NCI-H524 treated with DMSO at 0.1 percent for 48 hours (cell line): ENCODE measurements around the gene EPHB3.

ENCODE experiments used
- DNase-seq: peaks from one replicate; lab custom pipeline; 2025; lab: John Stamatoyannopoulos, UW

Gene EPHB3

GRCh38 chr3:184581331-184581855, 19.8 kb downstream of the EPHB3 start:
- DNase-seq = no peak

DNA sequence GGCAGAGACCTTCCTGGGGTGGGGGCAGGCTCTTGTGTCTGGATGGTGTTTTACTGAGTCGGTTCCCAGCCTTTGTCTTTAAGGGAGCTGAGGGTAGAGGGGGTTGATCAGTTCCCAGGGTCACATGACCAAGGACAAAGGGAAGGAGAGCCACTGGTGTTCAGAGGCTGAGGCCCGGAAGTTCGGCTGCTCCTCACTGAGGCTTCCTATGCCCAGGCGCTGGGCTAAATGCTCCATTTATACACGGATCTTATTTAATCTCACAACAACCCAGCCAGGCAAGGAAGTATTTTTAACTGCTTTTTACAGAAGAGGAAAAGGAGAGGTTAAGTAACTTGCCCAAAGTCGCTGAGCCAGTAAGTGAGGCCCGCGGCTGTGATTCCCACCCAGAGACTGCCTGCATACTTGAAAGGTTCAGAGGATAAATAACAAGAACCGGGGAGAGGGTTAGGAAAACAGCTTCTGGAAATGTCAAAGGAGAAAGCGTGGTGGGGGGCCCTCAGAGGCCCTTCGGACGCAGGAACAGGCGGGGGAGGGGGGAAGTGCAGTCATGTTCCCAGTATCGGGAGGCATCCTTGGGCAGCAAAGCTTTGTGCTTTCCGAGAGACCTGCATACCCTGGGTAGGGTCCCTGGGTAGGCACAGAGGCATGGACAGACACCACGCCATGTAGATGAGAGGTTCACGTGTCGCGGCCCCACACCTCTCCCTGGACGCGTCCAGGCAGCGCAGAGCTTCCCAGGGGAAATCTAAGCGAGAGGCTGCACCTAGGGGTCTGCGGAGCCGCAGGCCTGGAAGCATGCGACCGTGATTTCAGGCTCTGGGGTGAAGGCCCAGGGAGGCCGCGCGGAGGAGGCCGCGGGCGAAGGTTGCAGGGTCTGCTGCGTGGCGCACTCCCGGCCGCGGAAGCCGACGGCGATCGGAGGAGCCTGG, 21.3 kb downstream of the EPHB3 start:
- DNase-seq = no peak

- no peak for DNase-seq
Observed at GRCh38 chr3:184583578-184584451, 22.2 kb downstream of the EPHB3 start.

DNA sequence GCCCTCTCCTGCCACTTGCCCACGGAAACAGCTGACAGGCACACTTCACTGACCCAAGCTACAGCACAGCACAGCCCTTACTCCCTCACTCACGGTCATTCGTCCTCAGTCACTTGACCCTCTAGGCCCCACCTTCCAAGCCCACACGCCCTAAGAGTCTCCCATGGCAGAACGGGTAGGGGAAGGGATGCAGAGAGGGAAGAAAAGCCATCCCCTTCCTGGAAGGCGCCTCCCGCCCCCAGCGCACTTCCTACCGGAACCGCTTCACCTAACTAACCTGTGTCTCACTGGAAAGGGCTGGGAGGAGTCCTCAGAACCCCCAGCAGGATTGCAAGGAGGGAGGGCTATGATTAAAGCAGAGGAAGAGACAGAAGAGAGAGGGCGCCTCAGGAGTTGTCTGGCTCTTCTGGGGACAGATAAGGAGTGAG, 22.9 kb downstream of the EPHB3 start:
- DNase-seq = no peak

GRCh38 chr3:184585545-184585944, 24.0 kb downstream of the EPHB3 start:
- DNase-seq = no peak

GRCh38 chr3:184586851-184587250, 25.3 kb downstream of the EPHB3 start:
- DNase-seq = no peak

GRCh38 chr3:184588776-184589175, 27.2 kb downstream of the EPHB3 start:
- DNase-seq = no peak

DNA sequence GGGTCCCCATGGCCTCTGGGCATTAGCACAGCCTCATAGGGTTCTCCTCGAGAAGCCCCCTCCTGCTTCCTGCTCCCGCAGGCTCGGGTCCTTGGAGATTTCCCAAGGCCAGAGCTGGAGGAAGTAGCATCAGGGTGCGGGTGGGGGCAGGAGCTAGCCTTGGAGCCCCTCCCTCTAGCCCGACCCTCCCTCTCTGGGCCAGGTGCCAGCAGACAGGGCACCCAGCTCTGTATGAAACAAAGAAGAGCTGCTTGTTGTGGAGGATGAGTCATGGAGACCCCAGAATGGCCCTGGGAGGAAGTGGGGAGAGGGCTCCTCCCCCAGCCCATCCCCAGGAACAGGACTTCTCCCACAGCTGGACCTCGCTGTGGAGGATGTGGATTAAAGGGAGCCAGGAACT, 29.2 kb downstream of the EPHB3 start:
- no peak for DNase-seq

DNA sequence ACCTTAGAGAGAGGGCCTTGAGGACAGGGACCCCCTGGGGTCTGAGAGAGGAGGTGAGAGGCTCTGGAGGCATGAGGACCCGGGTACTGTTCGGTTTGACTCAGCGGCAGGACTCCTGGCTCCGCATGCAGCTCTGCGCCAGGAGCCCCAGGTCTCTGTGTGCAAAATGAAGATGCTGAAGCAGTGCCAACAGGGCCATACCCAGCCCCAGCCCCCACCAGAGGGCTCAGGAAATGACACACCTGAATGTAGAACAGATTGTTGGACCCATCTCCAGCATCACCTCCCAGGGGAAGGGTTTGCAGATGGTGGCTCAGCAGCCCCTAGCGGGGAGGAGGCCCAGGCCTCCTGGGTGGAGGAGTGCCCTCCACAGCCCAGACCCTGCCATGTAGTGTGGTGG, 30.2 kb downstream of the EPHB3 start:
- DNase-seq = no peak

- no peak for DNase-seq
Observed at GRCh38 chr3:184592371-184593219, 31.0 kb downstream of the EPHB3 start.

- DNase-seq = no peak
Observed at GRCh38 chr3:184593220-184593927, 31.8 kb downstream of the EPHB3 start.

DNA sequence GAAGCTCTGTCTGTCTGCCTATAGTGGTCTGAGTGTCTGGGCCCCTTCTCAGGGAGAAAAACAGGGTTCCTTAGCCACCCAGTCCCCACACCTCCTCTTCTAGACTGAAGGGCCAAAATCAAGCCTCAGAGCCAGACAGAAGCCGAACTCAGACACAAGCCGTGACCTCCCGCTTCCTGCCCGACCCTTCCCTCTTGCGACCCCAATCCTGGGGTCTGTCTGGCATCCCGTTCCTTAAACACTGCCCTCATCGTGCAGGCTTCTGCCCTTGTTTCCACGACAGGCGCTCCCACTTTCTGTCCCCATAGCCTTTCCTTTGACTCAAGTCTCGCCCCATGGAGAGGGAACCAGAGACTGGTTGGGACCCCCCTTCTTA, 32.3 kb downstream of the EPHB3 start:
- no peak for DNase-seq

- DNase-seq = no peak
Observed at GRCh38 chr3:184594371-184595001, 32.9 kb downstream of the EPHB3 start.

GRCh38 chr3:184595726-184596125, 34.1 kb downstream of the EPHB3 start:
- DNase-seq = no peak

DNA sequence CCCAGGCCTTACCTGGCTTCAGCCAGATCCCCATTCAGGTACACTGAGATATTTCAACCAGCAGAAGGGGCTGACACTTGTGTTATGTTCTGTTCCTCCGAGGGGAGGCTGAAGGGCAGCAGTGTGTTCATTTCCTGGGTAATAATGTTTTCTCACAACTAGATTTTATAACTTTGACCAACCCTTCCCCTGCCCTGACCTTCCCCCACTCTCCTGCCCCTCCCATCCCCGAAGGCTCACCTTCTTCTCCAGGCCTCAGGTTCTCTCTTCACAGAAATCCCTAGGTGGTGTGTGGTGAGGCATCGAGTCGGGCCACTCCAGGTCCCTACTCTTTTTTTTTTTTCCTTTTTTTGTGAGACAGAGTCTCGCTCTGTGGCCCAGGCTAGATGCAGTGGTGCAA, 34.6 kb downstream of the EPHB3 start:
- DNase-seq = no peak

- no peak for DNase-seq
Observed at GRCh38 chr3:184596886-184597575, 35.4 kb downstream of the EPHB3 start.

DNA sequence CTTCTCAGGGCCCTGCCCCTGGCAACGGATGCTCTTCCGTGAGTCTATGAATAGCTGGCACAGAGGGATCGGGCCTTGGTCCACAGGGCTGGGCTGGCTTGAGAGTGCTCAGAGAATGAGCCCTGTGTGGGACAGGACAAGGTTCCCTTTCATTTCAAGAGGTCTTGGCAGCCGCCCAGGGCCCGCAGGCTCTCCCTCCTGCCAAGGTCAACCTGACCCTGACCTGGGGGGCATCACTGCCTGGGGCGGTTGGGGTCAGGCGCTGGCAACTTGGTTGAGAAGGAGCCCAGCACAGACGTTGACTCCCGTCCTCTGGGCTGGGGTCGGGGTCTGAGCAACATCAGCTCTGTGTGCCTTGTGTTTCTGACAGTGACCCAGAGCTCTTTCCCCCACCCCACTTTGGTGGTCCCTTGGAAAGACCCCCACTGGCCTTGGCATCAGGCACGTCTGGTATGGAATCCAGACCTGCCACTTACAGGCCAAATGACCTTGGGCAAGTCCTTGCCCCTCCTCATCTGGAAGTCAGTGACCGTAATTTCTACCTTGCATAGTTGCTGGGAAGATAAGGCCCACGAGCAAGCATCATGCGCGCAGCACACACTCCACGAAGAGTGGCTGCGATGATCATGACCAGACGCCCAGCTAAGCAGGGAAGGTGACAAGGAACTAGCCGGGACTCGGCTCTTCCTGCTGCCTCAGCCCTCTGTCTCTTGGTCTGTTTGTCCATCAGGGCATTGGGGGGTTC, 36.4 kb downstream of the EPHB3 start:
- no peak for DNase-seq

DNA sequence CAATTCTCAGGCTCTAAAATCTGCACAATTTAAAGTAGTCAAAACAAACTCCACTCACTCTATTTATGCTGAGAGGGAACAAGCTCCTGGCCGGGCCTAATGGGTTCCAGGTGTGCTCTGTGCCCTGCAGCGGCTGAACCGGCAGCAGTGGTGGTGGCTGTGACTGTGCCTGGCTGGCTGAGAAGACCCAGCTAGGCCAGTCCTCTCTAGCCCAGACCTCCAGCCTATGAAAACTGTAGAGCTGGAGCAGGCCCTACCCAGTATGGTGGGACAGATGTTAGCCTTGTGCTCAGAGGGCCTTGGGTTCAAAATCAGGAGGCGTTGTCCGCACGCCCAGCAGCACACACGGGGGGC, 37.0 kb downstream of the EPHB3 start:
- DNase-seq = no peak

- no peak for DNase-seq
Observed at GRCh38 chr3:184599143-184599542, 37.6 kb downstream of the EPHB3 start.
